ENCODE data around the gene UST. TPM values are rescaled to one million over a fixed set of nuclear protein-coding genes. Genes with fewer than 3 reads are reported as not detected.
"Not testable (repeated sequence)": the region's sequence is repeated elsewhere in the genome, so short reads cannot be mapped to it uniquely, and the experiment has no call there.

Gene UST
- total and polyA plus RNA-seq, 2 experiments from 2014 or later, result 8.0 to 11.7 TPM

DNA sequence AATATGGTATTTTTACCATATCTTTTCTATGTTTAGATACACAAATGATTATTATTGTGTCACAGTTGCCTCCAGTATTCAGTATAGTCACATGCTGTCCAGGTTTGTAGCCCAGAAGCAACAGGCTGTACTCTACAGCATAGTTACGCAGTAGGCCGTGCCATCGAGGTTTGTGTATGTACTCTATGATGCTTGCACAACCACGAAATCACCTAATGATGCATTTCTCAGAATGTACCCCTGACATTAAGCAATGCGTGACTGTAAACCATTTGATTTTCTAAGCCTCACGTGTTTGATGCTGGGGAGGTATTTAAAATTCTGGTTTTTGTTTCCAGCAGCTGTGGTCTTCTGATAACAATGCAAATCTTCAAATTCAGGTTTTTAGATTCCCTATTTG, 207.6 kb downstream of the UST start:
- no peak for TF ChIP-seq EZH2phosphoT487 (IDR thresholded peaks at IDR 0.05; ENCODE audit: low read depth, severe bottlenecking, unreplicated experiment)
- TF ChIP-seq EZH2 (IDR thresholded peaks at IDR 0.05; ENCODE audit: borderline replicate concordance), result no peak
- TF ChIP-seq, protein P1, sequence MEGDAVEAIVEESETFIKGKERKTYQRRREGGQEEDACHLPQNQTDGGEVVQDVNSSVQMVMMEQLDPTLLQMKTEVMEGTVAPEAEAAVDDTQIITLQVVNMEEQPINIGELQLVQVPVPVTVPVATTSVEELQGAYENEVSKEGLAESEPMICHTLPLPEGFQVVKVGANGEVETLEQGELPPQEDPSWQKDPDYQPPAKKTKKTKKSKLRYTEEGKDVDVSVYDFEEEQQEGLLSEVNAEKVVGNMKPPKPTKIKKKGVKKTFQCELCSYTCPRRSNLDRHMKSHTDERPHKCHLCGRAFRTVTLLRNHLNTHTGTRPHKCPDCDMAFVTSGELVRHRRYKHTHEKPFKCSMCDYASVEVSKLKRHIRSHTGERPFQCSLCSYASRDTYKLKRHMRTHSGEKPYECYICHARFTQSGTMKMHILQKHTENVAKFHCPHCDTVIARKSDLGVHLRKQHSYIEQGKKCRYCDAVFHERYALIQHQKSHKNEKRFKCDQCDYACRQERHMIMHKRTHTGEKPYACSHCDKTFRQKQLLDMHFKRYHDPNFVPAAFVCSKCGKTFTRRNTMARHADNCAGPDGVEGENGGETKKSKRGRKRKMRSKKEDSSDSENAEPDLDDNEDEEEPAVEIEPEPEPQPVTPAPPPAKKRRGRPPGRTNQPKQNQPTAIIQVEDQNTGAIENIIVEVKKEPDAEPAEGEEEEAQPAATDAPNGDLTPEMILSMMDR (IDR thresholded peaks at IDR 0.05; ENCODE audit: poor library complexity), result no peak
- Histone ChIP-seq H3K4me1 (ENCODE audit: insufficient read depth) (peaks cover 30% of the 10 kb centered on the region), H4K20me1 (ENCODE audit: insufficient read depth, poor library complexity, severe bottlenecking) (no peaks in the 10 kb centered on the region), H3K27me3 (no peaks in the 10 kb centered on the region), H3K9me3 (ENCODE audit: low read depth) (no peaks in the 10 kb centered on the region), H3K4me3 (no peak overlapping the region), H3K4me2 (no peak overlapping the region), H3K27ac (no peak overlapping the region), H3K79me2 (no peaks in the 10 kb centered on the region), H3K36me3 (replicated peaks; ENCODE audit: insufficient read depth, low read depth) (no peaks in the 10 kb centered on the region), H2AFZ (no peak overlapping the region), H3K9me2 (replicated peaks; ENCODE audit: insufficient read depth) (no peaks in the 10 kb centered on the region)
- 87% methylated on average over 6 of the region's 6 CpGs for WGBS (ENCODE audit: low lambda C conversion rate, missing lambda C conversion rate)
- no peak for DNase-seq (ENCODE audit: low spot score)

DNA sequence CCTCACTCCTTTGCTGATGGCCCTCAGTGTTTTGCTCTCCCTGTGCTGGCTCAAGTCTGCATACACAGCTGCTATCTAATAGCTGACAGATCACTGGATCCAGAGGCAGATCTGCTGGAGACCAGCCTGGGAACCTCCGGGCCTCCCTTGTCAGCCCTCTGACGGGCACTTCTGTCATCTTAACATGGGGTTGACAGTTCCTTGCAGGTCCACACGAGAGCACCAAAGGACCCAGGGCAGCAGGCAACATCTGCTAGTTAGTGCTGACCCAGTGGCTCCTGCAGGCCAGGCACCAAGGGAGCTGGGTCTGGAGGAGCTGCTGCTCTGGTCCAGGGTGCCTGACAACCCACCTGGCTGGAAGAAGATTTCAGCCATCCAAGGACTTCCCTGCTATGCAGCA, 208.1 kb downstream of the UST start:
- TF ChIP-seq EZH2 (IDR thresholded peaks at IDR 0.05; ENCODE audit: borderline replicate concordance) (no peak), EZH2phosphoT487 (IDR thresholded peaks at IDR 0.05; ENCODE audit: low read depth, severe bottlenecking, unreplicated experiment) (no peak)
- TF ChIP-seq, protein P1 (IDR thresholded peaks at IDR 0.05; ENCODE audit: poor library complexity), result no peak
- H3K4me1 ChIP-seq (ENCODE audit: insufficient read depth), result peaks cover 30% of the 10 kb centered on the region
- H3K27ac ChIP-seq, result peak overlapping the region; percentile 48
- H3K4me2 ChIP-seq, result peak overlapping the region; percentile 17
- H3K9me3 ChIP-seq (ENCODE audit: low read depth), result no peaks in the 10 kb centered on the region
- H3K36me3 ChIP-seq (replicated peaks; ENCODE audit: insufficient read depth, low read depth), result no peaks in the 10 kb centered on the region
- 55% methylated on average over 3 of the region's 3 CpGs for WGBS (ENCODE audit: low lambda C conversion rate, missing lambda C conversion rate)
- no peaks in the 10 kb centered on the region for H3K9me2 ChIP-seq (replicated peaks; ENCODE audit: insufficient read depth)
- H3K27me3 ChIP-seq, result no peaks in the 10 kb centered on the region
- H2AFZ ChIP-seq, result no peak overlapping the region
- H3K79me2 ChIP-seq, result no peaks in the 10 kb centered on the region
- H4K20me1 ChIP-seq (ENCODE audit: insufficient read depth, poor library complexity, severe bottlenecking), result no peaks in the 10 kb centered on the region
- no peak overlapping the region for H3K4me3 ChIP-seq
- no peak for DNase-seq (ENCODE audit: low spot score)

DNA sequence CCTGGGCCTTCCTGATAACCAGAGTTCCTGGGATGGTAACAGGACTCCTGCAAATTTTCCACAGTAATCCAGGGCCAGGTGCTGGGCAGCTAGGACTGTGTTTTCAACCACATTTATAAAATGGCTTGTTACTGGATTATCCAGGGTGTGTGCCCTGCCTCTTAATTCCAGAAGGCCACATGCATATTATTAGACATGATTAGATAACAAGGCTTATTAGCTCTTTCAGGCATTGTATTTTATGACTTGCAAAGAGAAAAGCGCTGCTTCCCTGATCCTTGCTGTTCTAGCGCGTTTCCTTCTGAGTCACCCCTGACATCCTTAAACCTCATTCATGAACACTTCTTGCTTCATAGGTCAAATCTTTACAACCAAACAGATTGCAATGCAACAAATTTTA, 208.6 kb downstream of the UST start:
- 60% methylated on average over 3 of the region's 3 CpGs for WGBS (ENCODE audit: low lambda C conversion rate, missing lambda C conversion rate)
- H3K4me1 ChIP-seq (ENCODE audit: insufficient read depth), result peaks cover 30% of the 10 kb centered on the region
- no peaks in the 10 kb centered on the region for H3K36me3 ChIP-seq (replicated peaks; ENCODE audit: insufficient read depth, low read depth)
- H3K79me2 ChIP-seq, result no peaks in the 10 kb centered on the region
- peak overlapping the region; percentile 17 for H3K4me2 ChIP-seq
- H4K20me1 ChIP-seq (ENCODE audit: insufficient read depth, poor library complexity, severe bottlenecking), result no peaks in the 10 kb centered on the region
- peak overlapping the region; percentile 48 for H3K27ac ChIP-seq
- H3K9me3 ChIP-seq (ENCODE audit: low read depth), result no peaks in the 10 kb centered on the region
- H3K4me3 ChIP-seq, result no peak overlapping the region
- H2AFZ ChIP-seq, result no peak overlapping the region
- TF ChIP-seq EZH2phosphoT487 (IDR thresholded peaks at IDR 0.05; ENCODE audit: low read depth, severe bottlenecking, unreplicated experiment) (no peak), EZH2 (IDR thresholded peaks at IDR 0.05; ENCODE audit: borderline replicate concordance) (no peak)
- TF ChIP-seq, protein P1 (IDR thresholded peaks at IDR 0.05; ENCODE audit: poor library complexity), result no peak
- H3K9me2 ChIP-seq (replicated peaks; ENCODE audit: insufficient read depth), result no peaks in the 10 kb centered on the region
- peak; percentile 44 for DNase-seq (ENCODE audit: low spot score)
- no peaks in the 10 kb centered on the region for H3K27me3 ChIP-seq

DNA sequence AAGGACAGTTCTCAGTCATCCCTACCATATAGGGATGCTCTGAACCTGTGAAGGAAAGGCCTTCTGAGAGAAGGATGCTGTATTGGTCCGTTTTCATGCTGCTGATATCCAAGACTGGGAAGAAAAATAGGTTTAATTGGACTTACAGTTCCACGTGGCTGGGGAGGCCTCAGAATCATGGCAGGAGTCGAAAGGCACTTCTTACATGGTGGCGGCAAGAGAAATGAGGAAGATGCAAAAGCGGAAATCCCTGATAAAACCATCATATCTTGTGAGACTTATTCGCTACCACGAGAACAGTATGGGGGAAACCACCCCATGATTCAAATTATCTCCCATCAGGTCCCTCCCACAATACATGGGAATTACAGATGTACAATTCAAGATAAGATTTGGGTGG, 209.3 kb downstream of the UST start:
- WGBS (ENCODE audit: low lambda C conversion rate, missing lambda C conversion rate), result 94% methylated on average over 7 of the region's 7 CpGs
- not testable (repeated sequence) for H3K36me3 ChIP-seq (replicated peaks; ENCODE audit: insufficient read depth, low read depth); H3K27me3 ChIP-seq; H2AFZ ChIP-seq; H3K4me3 ChIP-seq; H3K79me2 ChIP-seq; H3K4me2 ChIP-seq; H3K9me3 ChIP-seq (ENCODE audit: low read depth); H3K9me2 ChIP-seq (replicated peaks; ENCODE audit: insufficient read depth); DNase-seq (ENCODE audit: low spot score); H4K20me1 ChIP-seq (ENCODE audit: insufficient read depth, poor library complexity, severe bottlenecking)
- peaks cover 30% of the 10 kb centered on the region for H3K4me1 ChIP-seq (ENCODE audit: insufficient read depth)
- peak overlapping the region; percentile 48 for H3K27ac ChIP-seq
